Stimulated activated naive CD8-positive, alpha-beta T cell treated with anti-CD3 and anti-CD28 coated beads, Interleukin-15, amount 100 ng/mL, for 72 hours (primary cell): Measurements from ENCODE around the gene LOC101059915.

Experiments used
- ATAC-seq: fragments of 150-1000 bp; cut with Tn5 transposase; 2 replicates; pipeline ENCODE4 v1.10.0; 2021; ENCODE audit warnings: mild to moderate bottlenecking, moderate library complexity
- DNase-seq, 2 donors: peaks; one replicate each; pipeline ENCODE4 v3.0.0; 2021 to 2022
- H3K27ac Mint-ChIP-seq, 2 donors: one replicate each; pipeline ENCODE4 v1.8.0; 2022; ENCODE audit warnings: mild to moderate bottlenecking in 2 of 2, mixed read lengths in 2 of 2, moderate library complexity in 2 of 2
- H3K27me3 Mint-ChIP-seq: one replicate; pipeline ENCODE4 v1.8.0; 2022; ENCODE audit warnings: mixed read lengths
- H3K4me1 Mint-ChIP-seq: one replicate; pipeline ENCODE4 v1.8.0; 2022; ENCODE audit warnings: mild to moderate bottlenecking, mixed read lengths
- H3K4me3 Mint-ChIP-seq, 2 donors: one replicate each; pipeline ENCODE4 v1.8.0; 2022; ENCODE audit warnings: mild to moderate bottlenecking in 2 of 2, mixed read lengths in 2 of 2, moderate library complexity in 1 of 2
- H3K9me3 Mint-ChIP-seq, 2 donors: one replicate each; pipeline ENCODE4 v1.8.0; 2022; ENCODE audit warnings: mixed read lengths in 2 of 2

Gene LOC101059915

DNA sequence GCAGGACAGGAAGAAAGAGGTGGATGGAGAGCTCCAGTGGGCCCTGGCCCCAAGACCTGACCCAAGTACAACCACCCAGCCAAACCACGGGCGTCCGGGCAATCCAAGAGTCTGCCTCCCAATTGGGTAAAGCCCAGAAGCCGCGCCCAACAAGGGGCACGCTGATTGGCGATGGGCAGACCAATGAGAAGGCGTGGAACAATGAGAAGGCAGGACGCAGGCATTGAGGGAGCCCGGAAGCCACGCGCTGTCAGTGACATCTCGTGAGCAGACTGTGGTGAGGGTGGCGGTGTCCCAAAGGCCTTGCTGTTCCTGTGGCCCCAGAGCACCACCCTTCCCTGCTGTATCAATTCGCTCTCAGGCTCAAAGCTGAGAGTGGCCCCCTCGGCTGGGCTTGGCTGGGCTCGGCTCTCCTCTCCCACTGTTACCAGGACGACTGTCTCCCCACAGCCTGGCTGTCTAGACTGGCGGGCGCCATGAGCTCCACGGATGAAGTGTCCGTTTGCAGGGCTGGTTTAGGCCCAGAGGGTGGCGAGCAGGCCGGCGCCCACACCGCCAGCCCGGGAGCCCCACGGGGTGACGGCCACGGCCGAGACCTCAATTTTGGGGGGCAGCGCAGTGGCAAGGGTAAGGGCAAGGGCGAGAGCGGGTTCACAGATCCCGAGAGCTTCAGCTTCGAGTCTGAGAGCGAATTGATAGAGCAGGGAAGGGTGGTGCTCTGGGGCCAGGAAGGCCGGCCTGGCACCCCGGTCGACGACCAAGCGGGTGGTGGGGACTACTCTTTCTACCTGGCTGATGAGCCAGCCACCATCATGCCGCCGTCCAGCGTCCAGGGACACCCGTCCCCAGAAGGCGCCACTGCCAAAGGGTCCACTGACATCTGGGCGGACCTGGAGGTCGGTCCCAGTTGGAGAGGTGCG, at the start of gene LOC101059915:
LOC101059915 (plus strand) TSS at position 219 of the 920 bp plus-strand sequence.
- DNase-seq (no peak), ATAC-seq (no peak)
- Mint-ChIP-seq H3K27me3 (peaks cover 9% of the 10 kb centered on the region), H3K9me3 (no peaks in the 10 kb centered on the region), H3K4me1 (peaks cover 45% of the 10 kb centered on the region), H3K4me3 (no peak within 1 kb of the TSS), H3K27ac (peak within 1 kb of the TSS in 1 of 2 donors; percentile 34)

DNA sequence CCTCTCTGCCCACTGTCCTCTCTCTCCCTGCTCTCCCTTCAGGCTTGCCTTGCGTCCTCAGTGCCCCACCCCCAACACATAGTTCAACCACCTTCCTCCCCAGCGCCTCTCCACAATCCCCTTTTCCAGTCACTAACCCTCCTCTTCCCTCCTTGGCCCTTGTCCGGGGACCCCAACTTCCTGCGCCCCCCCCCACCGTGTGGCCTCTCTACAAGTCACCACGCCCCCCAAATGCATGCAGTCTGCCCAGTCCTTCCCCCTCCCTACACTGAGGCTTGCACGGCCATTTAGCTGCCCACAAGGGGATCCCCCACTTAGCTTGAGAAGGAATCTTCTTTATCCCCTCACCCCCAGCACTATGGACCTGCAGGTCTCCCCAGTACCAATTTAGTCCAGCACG, 49.6 kb upstream of the LOC101059915 start:
- H3K4me1 Mint-ChIP-seq = peaks cover 74% of the 10 kb centered on the region
- DNase-seq (peak in 1 of 2 donors; percentile 15), ATAC-seq (peak; percentile 1)
- H3K27ac Mint-ChIP-seq = peak overlapping the region; percentile 94 to 95
- no peaks in the 10 kb centered on the region for H3K9me3 Mint-ChIP-seq
- H3K4me3 Mint-ChIP-seq = peak overlapping the region; percentile 94 to 98
- no peaks in the 10 kb centered on the region for H3K27me3 Mint-ChIP-seq

DNA sequence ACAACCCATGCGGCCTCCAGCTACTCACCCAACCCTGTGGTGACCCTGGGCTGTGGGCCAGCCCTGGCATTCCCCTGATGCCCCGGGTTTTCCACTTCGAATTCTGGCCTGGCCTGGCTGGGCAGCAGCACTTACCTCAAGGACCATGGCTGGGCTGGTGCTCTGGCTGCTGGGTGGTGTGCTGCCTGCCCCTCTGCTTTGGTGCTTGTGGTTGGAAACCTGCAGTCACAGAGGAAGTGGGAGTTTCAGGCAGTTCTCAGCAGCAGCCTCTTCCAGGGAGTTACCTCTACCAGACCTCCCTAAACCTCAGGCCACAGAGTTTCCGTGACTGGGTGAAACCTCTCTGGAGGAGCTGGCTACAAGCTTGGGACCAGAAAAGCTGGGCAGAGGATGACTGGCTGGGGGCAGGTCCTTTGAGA, 49.0 kb upstream of the LOC101059915 start, which contains the start of gene CXCR3:
CXCR3 (minus strand) TSS at position 209 of the 419 bp plus-strand sequence; CDS start at position 147, 62 bp downstream.
- Mint-ChIP-seq H3K27ac (peak within 1 kb of the TSS; percentile 94 to 95), H3K27me3 (no peaks in the 10 kb centered on the region), H3K9me3 (no peaks in the 10 kb centered on the region), H3K4me3 (peak within 1 kb of the TSS; percentile 94 to 98), H3K4me1 (peaks cover 80% of the 10 kb centered on the region)
- ATAC-seq (peak; percentile 69), DNase-seq (peak; percentile 67 to 85)

DNA sequence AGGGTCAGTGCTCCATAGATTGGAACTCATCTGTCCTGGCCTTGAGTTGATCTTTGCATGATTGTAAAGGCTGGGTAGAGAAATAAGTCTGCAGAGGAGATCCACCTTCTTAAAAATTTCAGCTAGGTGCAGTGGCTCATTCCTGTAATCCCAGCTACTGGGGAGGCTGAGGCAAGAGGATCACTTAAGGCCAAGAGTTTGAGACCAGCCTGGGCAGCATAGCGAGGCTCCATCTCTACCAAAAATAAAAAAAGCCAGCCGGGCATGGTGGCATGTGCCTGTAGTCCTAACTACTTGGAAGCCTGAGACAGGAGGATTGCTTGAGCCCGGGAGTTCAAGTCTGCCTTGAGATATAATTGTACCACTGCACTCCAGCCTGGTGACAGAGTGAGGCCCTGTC, 48.6 kb upstream of the LOC101059915 start:
- Mint-ChIP-seq H3K27me3 (no peaks in the 10 kb centered on the region), H3K27ac (peak overlapping the region; percentile 94 to 95), H3K9me3 (no peaks in the 10 kb centered on the region), H3K4me3 (peak overlapping the region; percentile 94 to 98), H3K4me1 (peaks cover 85% of the 10 kb centered on the region)
- DNase-seq = peak; percentile 14 to 32
- ATAC-seq = no peak

DNA sequence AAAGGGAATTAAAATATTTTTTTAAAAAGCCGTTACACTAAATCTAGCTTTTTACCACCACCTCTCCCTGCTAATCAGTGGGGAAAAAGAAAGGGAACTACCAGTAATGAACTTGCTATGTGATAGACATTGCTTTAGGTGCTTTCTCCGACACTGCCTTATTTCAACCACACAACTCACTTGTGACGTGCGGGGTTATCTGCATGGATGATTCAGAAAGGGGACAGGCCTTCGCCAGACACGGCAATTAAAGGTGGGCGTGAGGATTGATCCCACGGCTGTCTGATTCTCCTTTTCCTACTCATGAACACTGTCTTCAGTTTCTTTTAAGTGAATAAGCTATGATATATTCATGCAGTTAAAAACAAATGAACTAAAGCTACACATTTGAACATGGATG, 48.2 kb upstream of the LOC101059915 start:
- H3K4me1 Mint-ChIP-seq = peaks cover 89% of the 10 kb centered on the region
- no peaks in the 10 kb centered on the region for H3K9me3 Mint-ChIP-seq
- peak; percentile 49 to 72 for DNase-seq
- peak overlapping the region; percentile 94 to 98 for H3K4me3 Mint-ChIP-seq
- H3K27me3 Mint-ChIP-seq = no peaks in the 10 kb centered on the region
- peak overlapping the region; percentile 94 to 95 for H3K27ac Mint-ChIP-seq
- ATAC-seq = peak; percentile 37

DNA sequence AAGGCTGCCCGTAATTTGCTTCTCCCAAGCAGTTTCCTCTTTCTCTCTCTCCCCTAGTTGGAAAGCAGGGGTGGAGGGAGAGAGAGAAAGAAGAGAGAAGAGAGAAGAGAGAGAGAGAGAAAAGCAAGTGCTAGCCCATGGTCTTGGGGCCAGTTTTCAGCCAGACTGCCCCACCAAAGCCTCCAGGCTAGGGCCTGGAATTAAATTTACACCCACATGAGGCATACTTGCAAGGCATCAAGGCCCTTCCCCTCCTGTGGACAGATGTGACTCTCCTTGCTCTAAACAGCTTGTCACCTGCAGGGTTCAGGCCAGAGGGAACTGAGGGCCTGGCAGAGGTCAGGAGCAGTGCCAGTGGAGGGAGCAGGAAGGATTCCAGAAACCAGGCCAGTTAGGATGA, 47.4 kb upstream of the LOC101059915 start:
- Mint-ChIP-seq H3K9me3 (no peaks in the 10 kb centered on the region), H3K4me3 (peak overlapping the region; percentile 35 to 49), H3K4me1 (peaks cover 87% of the 10 kb centered on the region), H3K27me3 (no peaks in the 10 kb centered on the region), H3K27ac (peak overlapping the region; percentile 94)
- ATAC-seq (no peak), DNase-seq (no peak)

DNA sequence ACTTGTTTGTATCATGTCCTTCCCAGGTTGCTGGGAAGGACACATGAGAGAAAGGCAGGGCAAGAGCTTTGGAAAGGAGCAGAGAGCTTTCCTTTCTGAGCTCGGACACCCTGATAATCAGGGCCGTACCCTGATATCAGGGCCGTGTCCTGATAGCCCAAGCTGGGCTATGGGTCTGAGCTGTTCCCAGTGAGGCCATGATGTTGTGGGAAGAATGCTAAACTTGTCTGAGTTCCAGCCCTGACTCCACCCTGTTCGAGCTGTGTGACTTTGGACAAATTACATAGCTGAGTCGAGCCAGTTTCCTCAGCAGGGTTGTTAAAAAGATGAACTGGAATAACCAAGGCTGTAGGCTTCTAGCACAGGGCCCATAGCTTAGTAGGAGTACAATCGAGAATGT, 45.7 kb upstream of the LOC101059915 start:
- Mint-ChIP-seq H3K9me3 (no peaks in the 10 kb centered on the region), H3K4me3 (peak overlapping the region in 1 of 2 donors; percentile 2), H3K27ac (peak overlapping the region in 1 of 2 donors; percentile 54), H3K27me3 (no peaks in the 10 kb centered on the region), H3K4me1 (peaks cover 82% of the 10 kb centered on the region)
- DNase-seq = no peak
- ATAC-seq = no peak

DNA sequence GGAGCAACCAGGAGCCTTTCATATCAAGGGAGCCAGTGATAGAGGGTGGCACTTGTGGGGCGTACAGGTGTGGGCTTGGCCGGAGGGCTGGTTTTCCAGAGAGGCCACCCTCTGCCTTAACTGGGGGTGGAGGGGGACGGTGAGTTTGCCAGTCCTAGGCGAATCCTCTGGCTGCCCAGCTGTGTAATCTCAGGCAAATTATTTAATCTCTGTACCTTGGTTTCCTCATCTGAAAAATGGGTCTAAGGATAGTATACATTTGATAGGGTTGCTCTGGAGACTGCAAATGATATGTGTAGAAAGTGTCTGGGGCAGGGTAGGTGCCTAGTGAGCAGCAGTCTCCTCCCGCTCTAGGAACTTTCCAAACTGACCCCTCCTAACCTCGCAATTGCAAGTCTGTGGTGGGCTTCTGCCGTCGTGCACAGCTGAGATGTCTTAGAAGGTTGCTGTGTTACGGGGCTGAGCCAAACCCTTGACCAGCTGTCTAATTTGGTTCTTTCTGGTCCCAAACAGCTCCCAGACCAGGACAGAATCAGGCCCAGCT, 45.2 kb upstream of the LOC101059915 start:
- Mint-ChIP-seq H3K27ac (peak overlapping the region; percentile 98 to 99), H3K4me1 (peaks cover 77% of the 10 kb centered on the region), H3K4me3 (peak overlapping the region; percentile 73 to 86)

DNA sequence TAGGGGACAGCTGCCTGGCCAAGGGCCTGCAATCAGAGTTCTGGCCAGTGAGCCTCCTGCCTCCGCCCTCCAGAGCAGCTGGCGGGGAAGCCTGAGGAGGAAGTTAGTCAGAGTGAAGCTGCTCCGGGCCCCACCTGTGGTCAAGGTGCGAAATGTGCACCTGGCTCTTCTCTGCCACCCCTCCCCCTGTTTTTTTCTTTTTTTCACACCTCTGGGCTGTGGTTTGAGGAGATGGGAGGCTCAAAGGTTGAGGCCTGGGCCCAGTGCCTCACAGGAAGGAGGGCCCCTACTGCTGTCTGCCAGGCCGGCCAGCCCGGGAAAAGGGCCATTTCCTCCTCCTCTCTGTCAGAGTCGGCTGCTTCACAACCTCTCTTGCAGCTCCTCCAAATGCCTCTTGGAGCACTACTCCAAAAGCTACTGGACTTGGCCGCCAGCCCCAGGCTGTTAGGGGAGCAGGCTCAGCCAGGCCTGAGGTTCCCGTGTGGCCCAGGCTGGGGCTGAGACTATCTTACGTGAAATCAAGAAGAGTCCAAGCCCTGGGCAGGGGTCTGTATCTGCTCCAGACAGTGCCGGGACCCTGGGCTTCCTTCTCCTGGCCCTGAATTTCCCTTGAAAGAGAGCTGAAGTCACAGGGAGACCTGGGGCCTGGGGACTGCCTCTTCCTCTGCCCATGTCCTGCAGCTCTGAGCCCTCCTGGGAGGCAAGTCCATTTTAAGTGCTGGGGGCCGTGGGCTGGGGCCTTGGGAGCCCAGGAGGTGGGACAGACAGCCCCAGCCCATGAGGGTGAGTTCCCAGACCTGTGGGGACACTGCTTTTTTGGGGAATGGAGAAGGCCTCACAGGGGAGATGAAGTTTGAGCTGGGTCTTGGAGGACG, 44.5 kb upstream of the LOC101059915 start:
- Mint-ChIP-seq H3K27ac (peak overlapping the region; percentile 98 to 99), H3K27me3 (no peaks in the 10 kb centered on the region), H3K4me1 (peaks cover 71% of the 10 kb centered on the region), H3K4me3 (peak overlapping the region; percentile 73 to 86), H3K9me3 (no peaks in the 10 kb centered on the region)
- peak; percentile 76 to 84 for DNase-seq
- peak; percentile 75 for ATAC-seq

More for the DNA sequence above, 45.2 kb upstream of the LOC101059915 start:
- DNase-seq = no peak
- Mint-ChIP-seq H3K9me3 (no peaks in the 10 kb centered on the region), H3K27me3 (no peaks in the 10 kb centered on the region)
- ATAC-seq = no peak

DNA sequence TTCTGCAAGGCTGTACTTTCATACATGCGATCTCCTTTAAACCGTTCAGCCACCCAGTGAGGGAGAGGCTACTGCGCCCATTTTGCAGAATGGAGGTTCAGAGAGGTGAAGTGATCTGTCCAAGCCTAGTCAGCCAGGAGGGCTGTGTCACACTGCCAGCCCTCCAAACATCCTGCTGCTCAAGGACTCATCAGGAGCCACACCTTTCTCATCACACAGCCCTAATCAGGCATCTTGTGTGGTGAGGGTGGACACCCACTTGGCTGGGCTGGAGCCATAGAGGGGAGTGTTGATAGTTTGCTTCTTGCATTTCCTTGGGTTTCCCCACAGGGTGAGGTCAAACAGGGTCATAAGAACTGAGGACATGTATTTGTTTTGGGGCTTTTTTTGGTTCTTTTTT, 43.6 kb upstream of the LOC101059915 start:
- Mint-ChIP-seq H3K9me3 (no peaks in the 10 kb centered on the region), H3K4me1 (peaks cover 67% of the 10 kb centered on the region), H3K27me3 (no peaks in the 10 kb centered on the region), H3K4me3 (peak overlapping the region; percentile 73 to 86), H3K27ac (peak overlapping the region; percentile 53 to 99)
- ATAC-seq = peak; percentile 51
- peak in 1 of 2 donors; percentile 50 for DNase-seq

DNA sequence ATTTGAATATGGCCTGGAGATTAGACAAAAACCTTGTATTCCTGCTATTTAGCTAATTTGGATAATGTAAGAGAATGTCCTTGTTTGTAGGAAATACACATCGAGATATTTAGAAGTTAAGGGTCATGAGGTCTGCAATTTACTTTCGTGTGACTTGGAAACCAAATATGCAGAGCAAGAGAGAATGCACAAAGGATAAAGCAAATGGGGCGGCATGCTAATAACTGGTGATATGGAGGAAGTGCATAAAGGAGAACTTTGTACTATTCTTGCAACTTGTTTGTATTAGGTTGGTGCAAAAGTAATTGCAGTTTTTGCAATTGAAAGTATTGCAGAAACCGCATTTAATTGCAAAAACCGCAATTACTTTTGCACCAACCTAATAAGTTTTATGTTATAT, 41.9 kb upstream of the LOC101059915 start:
- H3K9me3 Mint-ChIP-seq = no peaks in the 10 kb centered on the region
- H3K4me3 Mint-ChIP-seq = no peak overlapping the region
- H3K27ac Mint-ChIP-seq = no peak overlapping the region
- peaks cover 65% of the 10 kb centered on the region for H3K4me1 Mint-ChIP-seq
- no peaks in the 10 kb centered on the region for H3K27me3 Mint-ChIP-seq
- no peak for DNase-seq
- no peak for ATAC-seq

DNA sequence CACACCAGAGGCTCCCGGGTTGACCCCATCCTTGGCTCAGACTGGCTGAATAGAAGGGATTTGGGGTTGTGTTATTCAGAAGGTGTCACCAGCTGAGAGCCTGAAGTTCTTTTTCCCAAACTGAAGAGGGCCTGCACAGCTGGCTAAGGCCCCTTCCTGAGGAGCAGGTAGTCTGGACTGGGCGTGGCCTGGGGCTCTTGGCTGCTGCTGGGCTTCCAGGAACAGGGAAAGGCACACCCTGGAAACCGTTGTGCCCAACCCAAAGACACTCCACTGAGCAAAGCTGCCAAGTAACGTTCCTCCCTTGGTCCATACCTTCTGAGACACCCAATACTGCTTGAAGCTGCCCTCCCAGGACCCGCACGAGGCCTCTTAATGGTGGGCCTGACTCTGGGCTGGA, 40.8 kb upstream of the LOC101059915 start:
- Mint-ChIP-seq H3K4me1 (peaks cover 55% of the 10 kb centered on the region), H3K4me3 (no peak overlapping the region), H3K27ac (peak overlapping the region in 1 of 2 donors; percentile 63), H3K9me3 (no peaks in the 10 kb centered on the region), H3K27me3 (no peaks in the 10 kb centered on the region)
- no peak for DNase-seq
- ATAC-seq = no peak

DNA sequence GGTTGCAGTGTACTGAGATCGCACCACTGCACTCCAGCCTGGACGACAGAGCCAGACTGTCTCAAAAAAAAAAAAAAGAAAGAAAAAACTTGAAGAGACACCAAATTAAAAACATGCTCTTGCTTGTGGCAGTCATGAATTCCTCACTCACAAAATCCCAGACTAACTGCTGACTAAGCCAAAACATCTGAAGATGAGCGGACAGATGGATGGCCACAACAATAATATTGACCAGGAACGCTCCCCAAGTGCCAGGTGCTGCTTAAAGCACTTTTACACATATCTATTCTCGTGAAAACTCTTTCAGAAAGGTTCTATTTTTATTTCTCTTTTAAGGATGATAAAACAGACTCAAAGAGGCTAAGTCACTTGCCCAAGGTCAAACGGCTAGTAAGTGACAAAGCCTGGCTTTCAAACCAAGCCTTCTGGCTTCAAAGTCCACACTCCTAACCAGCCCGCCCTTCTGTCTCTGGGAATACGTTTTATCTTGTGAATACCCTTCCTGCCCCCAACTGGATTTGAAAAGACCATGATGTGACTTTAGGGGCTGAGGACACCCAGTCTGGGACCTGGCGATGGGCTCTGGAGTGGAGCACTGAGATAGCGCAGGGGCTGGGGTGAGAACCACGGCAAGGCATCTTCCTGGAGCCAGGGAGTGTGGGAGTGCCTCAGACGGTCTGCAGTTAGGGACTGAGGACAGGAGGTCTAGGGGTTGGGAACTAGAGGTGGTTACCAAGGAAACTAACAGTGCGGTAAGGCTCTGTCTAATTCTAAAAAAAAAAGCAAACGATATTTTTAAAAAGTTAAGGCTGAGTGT, 39.5 kb upstream of the LOC101059915 start:
- Mint-ChIP-seq H3K4me3 (no peak overlapping the region), H3K27ac (no peak overlapping the region), H3K27me3 (no peaks in the 10 kb centered on the region), H3K4me1 (peaks cover 48% of the 10 kb centered on the region), H3K9me3 (no peaks in the 10 kb centered on the region)
- DNase-seq (no peak), ATAC-seq (no peak)

DNA sequence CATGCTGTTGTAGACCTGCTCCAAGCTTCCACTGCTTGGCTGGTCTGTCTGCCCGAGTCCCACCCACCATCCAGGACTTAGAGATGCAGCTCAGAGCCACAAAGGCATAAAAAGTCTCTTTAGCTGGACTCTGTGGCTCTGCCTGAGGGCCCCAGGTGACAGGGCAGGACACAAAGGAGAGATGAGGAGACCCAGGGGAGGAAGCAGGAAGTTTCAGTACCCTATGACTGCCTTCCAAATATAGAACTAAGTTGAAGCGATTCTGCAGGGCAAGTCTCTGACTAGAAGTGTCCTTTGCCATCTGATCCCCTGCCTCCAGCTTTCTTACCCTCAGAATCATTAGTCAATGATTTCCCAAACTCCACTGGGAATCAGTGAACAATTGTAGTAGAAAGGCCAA, 37.9 kb upstream of the LOC101059915 start:
- H3K4me3 Mint-ChIP-seq = no peak overlapping the region
- H3K27me3 Mint-ChIP-seq = no peaks in the 10 kb centered on the region
- ATAC-seq = no peak
- H3K4me1 Mint-ChIP-seq = peaks cover 41% of the 10 kb centered on the region
- H3K27ac Mint-ChIP-seq = no peak overlapping the region
- H3K9me3 Mint-ChIP-seq = no peaks in the 10 kb centered on the region
- DNase-seq = no peak
